GM19023 (cell line): ENCODE measurements around the gene SDS.

Source experiments
- ATAC-seq: cut with Tn5 transposase; IDR thresholded peaks from one replicate; pipeline ENCODE4 v1.9.1; 2021; ENCODE audit warnings: mild to moderate bottlenecking, moderate library complexity; ENCODE audit not compliant: unreplicated experiment

Gene SDS, protein sequence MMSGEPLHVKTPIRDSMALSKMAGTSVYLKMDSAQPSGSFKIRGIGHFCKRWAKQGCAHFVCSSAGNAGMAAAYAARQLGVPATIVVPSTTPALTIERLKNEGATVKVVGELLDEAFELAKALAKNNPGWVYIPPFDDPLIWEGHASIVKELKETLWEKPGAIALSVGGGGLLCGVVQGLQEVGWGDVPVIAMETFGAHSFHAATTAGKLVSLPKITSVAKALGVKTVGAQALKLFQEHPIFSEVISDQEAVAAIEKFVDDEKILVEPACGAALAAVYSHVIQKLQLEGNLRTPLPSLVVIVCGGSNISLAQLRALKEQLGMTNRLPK

DNA sequence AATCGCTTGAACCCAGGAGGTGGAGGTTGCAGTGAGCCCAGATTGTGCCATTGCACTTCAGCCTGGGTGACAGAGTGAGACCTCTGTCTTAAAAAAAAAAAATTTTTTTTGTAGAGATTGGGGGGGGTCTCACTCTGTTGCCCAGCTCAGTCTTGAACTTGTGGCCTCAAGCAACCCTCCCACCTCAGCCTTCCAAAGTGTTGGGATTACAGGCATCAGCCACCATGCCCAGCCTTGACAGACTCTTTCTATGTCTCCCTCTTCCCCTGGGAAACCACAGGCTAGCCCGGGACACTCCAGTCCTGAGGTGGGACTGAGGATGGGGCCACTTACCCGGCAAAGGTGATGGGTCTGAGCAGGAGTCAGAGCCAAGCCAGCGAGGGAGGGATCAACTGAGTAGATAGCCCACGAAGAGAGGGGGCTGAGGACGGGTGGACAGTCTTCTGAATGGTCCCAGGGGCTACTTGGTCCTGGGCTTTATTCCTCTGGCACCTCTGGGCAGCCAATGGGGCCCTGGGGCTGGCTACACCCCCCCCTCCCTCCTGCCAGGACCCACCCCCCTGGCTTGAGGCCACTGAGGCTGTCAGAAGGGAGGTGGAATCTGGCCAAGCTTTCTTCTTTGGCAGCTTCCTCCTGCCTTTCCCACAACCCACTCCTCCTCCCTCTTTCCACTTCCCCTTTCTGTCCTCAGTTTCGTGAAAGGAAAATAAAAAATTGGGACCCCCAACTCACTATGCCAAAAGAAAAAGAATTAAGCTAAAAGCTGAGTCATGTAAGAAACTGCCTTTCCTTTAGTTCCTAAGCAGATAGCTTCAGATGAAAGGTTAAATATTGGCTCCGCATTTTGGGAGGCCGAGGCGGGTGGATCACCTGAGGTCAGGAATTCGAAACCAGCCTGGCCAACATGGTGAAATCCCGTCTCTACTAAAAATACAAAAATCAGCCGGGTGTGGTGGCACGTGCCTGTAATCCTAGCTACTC, at the start of gene SDS:
TSS of gene SDS (minus strand) at position 453 of the 981 bp plus-strand sequence. CDS start 4,179 bp downstream, outside the sequence.
- ATAC-seq, result no peak

- no peak for ATAC-seq
These were observed 49.6 kb upstream of the SDS start for GRCh38 chr12:113453330-113453729.

DNA sequence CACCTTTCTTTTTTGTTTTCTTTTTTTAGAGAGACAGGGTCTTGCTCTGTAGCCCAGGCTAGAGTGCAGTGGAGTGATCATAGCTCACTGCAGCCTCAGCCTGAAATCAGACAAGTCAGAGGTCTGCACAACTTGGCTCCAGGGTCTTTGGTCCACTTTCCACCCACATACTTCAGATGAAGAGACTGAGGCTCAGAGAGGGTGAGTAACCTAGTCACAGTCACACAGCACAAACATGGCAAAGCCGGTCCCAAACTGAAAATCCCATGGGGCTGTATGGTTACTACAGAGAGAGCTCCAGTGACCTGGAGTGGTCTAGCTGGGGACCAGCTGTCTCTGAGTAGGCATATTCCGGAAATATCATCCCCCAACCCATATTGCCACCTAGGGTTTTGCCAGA, 48.8 kb upstream of the SDS start:
- no peak for ATAC-seq

DNA sequence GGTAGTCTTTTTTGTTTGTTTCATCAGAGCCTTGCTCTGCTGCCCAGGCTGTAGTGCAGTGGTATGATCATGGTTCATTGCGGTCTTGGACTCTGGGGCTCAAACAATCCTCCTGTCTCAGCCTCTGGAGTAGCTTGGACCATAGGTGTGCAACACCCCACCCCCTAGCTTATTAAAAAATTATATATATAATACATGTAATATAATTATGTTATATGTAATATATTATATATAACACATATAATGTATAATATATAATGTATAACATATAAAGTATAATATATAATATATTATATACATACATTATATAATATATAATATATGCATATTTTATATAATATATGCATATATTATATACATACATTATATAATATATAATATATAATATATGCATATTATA, 46.2 kb upstream of the SDS start:
- no peak for ATAC-seq

GRCh38 chr12:113449299-113449698, 45.6 kb upstream of the SDS start:
- ATAC-seq, result no peak

DNA sequence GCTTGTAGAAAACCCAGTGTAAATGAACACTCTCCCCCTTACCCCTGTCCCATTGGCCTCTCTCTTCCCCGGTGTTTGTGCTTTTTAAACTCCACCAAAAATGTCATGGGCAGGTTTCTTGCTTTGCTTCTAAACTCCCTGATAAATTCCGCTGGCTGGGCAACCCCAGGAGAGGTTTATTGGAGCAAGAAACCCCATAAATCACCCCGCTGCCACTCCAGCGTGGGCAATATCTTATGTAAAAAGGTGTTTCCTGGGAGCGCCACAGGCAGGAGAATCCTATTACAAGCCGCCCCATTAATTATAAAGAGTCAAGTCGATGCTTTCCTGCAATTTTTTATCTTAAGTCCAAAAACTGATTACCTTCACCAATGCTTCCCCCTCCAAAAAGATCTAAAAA, 45.2 kb upstream of the SDS start:
- ATAC-seq, result no peak

DNA sequence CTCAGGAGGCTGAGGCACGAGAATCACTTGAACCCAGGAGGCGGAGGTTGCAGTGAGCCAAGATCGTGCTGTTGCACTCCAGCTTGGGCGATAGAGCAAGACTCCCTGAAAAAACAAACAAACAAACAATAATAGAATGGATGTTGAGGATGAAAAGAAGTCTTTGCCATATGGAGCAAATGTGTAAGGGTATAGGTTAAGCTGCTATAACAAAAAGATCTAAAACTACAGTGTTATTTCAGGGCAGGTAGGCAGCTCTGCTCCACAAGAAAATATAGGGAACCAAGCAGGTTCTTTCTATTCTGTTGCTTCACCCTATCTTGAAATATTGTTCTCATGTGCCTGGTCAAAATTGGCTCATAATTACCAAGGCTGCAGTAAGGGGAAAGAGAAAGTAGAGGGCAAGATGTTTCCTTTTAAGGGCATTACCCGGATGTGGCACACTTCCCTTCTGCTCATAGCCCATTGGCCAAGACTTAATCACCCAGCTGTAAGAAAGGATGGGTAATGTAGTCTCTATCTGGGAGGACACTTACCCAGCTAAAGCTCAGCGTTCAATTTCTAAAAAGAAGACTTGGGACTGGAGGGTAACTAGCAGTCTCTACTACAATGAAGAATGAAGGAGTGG, 42.0 kb upstream of the SDS start:
- ATAC-seq, result no peak

GRCh38 chr12:113443030-113443539, 39.4 kb upstream of the SDS start:
- no peak for ATAC-seq

DNA sequence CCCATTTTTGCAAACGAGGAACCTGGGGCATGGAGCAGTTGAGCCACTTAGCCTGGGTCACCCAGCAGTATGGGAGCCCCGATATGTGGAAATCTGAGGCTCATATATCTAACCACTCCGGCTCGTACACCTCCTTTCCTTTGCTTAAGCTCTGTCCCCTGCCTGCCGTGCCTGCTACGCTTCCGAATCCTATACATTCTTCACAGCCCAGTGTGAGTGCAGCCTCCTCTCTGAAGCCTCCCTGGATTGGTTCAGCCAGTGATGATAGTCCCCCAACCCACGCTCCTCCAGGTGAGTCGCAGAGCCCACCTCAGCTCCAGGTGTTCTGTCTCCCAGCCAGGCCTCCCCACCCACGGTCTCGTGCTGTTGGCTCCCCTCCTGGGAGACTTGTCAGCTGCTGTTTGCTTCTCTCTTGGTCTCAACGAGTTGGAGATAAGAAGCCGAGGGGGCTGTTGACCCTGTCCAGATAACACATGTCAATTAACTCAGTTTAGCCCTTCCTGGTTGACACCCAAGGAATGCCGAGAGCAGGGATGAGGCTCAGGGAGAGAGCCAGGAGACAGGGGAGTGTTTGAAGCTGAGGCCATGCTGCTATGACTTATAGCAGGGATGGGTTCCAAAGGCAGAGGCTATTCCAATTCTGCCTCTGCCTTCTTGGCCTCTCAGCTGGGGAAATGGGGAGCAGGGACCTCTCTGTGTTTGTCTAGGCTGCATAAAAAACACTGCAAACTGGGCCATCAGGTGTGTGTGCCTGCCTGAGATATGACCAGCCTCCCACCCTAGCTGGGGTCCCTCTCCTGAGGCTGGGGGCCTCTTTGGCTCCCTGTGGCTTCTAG, 37.5 kb upstream of the SDS start:
- no peak for ATAC-seq

DNA sequence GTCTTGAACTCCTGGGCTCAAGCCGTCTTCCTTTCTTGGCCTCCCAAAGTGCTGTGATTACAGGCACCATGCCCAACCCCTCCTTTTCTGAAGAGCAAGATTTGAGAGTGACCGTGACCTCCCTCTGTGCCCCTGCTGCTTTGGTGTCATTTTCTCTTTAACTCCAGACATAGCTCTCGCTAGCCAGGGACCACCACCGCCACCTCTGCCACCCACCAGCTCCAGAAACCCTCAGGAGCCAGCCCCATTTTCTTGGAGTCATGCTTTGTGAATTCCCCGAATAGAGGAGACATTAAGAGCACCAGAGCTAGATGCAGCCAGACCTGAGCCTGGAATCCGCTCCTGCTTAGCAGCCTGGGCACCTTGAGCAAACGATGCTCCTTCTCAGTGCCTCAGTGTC, 36.6 kb upstream of the SDS start:
- no peak for ATAC-seq

- no peak for ATAC-seq
These were observed 35.9 kb upstream of the SDS start for GRCh38 chr12:113439606-113440030.

- no peak for ATAC-seq
These were observed 35.6 kb upstream of the SDS start for GRCh38 chr12:113439301-113439597.

DNA sequence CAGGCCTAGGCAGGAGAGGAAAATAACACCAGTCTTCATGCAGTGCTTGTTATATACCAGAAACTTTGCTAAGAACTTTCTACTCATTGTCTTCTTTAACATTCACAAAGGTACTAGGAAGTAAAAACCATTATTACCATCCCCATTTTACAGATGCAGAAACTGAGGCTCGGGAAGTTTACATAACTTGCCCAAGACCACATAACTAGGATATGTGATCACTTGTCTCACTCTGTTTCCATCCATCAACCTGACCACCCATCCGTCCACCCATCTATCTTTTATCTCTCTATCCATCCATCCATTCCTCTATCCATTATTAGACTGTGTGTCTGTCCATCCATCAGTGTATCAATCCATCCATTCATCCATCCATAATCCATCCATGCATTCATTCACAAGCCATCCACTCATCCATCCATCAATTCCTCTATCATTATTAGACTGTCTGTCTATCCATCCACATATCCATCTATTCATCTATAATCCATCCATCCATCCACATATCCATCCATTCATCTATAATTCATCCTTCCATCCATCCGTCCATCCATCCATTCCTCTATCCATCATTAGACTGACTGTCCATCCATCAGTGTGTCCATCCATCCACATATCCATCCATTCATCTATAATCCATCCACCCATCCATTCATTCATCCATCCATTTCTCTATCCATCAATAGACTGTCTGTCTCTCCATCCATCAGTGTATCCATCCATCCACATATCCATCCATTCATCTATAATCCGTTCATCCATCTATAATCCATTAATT, 35.0 kb upstream of the SDS start:
- no peak for ATAC-seq

DNA sequence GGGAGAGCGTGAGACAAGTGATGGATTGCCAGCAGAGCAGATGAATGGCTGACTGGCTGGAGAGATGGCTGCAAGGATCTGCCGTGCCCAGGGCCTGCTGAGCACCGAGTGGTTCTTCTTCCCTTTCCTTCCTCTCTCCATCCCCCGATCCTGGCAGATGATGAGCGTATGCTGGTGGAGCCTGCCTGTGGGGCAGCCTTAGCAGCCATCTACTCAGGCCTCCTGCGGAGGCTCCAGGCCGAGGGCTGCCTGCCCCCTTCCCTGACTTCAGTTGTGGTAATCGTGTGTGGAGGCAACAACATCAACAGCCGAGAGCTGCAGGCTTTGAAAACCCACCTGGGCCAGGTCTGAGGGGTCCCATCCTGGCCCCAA, 34.0 kb upstream of the SDS start:
- no peak for ATAC-seq

DNA sequence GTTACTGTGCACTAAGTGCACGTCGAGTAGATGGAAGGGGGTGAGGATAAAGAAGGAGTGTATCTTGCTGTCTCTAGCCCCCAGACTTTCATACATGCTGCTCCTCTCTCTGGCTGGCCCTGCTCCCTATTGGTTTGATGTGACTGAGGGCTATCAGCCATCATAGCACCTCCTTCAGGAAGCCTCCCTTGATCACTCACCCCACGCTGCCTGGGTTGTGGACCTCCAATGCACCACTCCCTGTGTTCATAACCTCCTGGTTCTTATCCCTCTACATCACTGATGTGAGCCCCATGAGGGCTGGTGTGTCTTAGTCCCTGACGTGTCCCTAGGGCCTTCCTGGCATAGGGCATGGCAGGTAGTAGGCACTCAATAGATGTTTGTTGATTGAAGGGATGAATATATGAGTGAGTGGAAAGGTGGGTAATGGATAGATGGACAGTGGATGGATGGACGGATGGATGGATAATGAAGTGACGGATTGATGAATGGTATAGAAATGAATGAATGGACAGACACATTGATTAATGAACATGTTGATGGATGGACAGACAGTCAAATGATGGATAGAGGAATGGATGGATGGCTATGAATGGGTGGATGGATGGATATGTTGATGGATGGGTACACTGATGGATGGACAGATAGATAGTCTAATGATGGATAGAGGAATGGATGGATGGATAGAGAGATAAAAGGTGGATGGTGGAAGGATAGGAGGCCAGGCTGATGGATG, 33.5 kb upstream of the SDS start:
- ATAC-seq, result no peak

- no peak for ATAC-seq
These were observed 32.9 kb upstream of the SDS start for GRCh38 chr12:113436586-113436985.

DNA sequence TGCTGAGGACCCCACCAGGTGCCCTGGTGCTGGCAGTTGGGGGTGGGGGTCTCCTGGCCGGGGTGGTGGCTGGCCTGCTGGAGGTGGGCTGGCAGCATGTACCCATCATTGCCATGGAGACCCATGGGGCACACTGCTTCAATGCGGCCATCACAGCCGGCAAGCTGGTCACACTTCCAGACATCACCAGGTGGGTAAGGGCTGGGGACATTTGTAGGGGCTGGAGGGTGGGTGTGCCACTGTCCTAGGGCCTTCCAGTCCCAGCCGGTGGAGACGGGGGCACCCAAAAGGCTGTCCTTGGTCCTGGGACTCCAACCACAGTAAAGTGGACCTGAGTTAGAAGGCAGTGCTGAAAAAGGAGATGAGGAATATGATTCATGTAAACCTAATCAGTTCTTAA, 31.7 kb upstream of the SDS start:
- ATAC-seq, result no peak

GRCh38 chr12:113432986-113433385, 29.3 kb upstream of the SDS start:
- no peak for ATAC-seq

GRCh38 chr12:113428482-113428881, 24.8 kb upstream of the SDS start:
- no peak for ATAC-seq
